ENCODE results near the gene MYO15A.
"Not testable (repeated sequence)": the region's sequence is repeated elsewhere in the genome, so short reads cannot be mapped to it uniquely, and the experiment has no call there.

The MYO15A gene

DNA sequence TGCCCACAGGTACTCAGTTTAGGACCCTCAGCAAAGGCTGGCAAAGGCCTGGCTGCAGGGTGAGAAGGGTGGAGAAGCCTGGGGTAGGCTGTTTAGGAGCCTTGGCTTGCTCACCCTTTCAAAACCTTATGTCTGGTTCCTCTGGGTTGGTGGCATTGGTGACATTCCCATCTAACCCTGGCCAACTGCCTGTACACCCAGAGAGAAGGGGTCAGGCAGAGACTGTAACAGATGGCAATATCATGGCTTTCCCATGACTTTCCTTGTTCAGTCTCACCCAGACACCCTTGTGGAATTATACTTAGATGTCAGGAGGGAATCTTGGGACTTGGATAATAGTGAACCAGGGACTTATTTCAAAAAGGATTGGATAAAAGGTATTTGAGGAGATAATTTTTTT is 98.4 kb downstream of the MYO15A start:
- no peak for DNase-seq

GRCh38 chr17:18208092-18208491 is 99.5 kb downstream of the MYO15A start:
- no peak for DNase-seq

DNA sequence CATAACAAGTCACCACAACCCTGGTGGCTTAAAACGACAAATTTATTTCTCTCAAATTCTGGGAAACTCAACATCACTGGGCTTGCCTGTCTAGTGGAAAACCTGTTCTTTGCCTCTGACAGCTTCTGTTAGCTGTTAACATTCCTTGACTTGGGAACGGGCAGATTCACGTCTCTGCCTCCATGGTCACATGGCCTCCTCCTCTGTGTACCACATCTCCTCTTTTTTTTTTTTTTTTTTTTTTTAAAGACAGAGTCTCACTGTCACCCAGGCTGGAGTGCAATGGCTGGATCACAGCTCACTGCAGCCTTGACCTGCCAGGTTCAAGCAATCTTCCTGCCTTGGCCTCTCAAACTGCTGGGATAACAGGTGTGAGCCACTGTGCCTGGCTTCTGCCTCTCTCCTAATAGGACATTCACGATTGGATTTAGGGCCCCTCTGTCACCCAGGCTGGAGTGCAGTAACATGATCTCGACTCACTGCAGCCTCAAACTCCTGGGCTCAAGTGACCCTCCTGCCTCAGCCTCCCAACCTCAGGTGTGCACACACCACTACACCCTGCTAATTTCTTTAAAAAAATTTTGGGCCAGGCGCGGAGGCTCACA is 105.2 kb downstream of the MYO15A start:
- DNase-seq, result no peak

DNA sequence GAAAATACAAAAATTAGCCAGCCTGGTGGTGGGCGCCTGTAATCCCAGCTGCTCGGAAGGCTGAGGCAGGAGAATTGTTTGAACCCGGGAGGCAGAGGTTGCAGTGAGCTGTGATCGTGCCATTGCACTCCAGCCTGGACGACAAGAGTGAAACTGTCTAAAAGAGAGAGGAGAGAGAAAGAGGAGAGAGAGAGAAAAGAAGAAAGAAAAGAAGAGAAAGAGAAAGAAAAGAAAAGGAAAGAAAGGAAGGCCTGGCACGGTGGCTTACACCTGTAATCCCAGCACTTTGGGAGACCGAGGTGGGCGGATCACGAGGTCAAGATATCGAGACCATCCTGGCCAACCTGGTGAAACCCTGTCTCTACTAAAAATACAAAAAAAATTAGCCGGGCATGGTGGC is 108.3 kb downstream of the MYO15A start:
- DNase-seq, result not testable (repeated sequence)

DNA sequence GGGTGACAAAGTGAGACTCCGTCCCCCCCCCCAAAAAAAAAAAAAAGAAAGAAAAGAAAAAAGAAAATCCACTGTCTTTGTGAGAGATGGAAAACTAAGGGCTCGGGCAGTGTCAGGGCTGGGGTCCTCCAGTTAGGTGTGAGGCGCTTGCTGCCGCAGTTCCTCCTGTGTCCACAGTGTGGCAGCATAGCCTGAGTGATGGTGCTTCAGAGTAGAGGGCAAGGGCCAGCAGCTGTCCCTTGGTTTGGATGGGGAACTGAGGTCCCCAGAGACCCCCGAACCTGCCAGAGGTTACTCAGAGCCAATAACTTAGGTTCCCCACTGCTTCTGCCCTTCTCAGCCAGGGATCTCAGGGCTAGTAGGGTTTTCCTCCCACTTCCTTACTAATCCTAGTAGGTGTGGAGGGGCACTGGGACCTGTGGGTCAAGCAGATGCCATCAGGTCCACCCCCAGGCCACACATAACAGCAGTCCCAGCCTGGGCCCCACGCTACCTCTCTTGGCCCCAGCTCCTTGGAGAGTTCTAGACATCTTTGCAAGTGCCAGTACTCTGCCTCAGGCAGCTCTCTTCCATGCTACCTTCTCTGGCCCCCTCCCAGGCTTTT is 109.0 kb downstream of the MYO15A start:
- peak in 44 of 56 donors; percentile 12 to 89 (median 48) for DNase-seq

DNA sequence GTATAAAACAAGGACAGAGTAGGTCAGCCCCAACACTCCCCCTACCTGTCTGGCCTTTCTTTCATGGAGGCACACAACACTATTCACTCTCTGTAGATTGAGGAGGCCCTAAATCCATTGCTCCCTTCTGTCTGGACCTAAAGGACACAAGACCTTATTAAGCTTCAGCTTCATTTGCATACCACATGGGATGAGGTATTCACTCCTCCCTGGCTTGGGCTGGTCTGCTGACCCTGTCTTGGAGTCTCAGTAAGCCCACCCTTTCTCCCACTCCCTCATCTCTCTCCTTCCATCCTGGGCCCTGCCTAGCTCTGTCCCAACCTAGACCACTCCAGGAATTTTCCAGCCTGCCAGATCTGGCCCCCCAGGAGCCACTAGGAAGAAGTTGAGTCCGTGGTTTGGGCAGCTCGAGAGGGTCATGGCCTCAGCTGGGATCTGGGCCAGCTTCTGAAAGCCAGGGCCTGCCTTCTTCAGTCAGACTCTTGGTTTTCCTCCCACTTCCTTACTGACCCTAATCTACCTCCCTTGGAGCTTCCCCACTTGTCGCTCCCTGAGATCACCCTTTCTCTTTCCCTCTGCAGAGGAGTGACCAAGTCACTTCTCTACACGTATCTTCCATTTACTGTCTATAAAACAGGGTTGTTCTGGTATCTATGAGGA is 110.3 kb downstream of the MYO15A start:
- DNase-seq, result no peak

- no peak for DNase-seq
Measured at GRCh38 chr17:18224053-18224386, 115.5 kb downstream of the MYO15A start.

DNA sequence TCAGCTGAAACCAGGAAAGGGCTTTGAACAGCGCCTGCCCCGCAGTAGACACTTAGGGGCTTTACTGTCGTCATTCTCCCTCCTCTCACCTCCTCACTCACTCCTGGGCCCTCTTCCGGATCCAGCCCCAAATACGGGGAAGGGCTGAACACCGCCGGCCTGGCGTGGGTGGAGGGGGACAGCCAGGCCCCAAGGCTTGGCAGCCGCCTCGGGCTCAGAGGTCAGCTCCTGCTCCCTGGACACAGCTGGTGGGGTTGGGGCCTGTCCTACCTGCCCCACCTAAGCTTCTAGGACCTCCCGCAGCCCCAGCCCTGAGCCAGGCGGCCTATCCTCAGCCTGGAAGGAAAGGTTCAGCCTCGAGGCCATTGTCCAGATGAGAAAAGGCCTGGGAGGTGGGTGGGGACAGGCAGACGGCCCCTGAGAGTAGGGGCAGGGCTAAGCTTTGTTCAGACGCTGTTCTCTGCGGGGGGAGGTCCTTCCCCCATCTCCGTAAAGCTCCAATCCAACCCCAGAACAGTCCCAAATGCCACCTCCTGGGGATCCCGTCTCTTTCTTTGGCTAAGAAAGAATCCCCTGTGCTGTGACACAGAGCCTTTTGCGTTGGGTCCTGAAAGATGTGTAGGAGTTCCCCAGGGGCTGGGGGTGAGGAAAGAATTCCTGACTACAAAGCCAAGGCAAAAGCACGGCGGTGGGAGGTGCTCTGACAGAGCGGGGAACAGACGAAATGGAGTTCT is 116.0 kb downstream of the MYO15A start:
- DNase-seq, result no peak

DNA sequence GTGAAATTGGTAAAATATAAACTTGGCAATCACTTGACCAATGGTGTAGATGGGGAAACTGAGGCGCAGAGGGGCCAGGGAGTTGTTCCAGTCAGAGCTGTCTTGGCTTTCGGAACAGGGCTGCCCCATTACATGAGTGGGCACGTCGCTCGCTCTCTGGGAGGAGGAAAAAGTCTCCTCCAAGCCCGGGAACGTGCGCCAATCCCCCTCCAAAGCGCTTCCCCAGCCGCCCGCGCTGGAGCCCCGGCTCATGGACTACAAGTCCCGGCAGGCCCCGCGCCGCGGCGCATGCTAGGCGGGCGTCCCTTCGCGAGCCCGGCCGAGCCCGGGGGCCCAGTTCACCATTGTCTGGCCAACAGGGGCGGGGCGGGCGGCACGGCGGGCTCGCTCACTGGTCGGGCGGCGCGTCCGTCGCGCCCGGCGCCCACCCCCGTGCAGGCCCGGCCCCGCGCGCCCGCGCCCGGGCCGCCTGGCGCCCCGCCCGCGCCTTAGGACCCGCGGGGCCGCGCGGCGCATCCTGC is 116.6 kb downstream of the MYO15A start, which contains the start of gene LLGL1:
Gene LLGL1, plus strand, starts transcription at position 515 of the 521 bp plus-strand sequence. CDS start 48 bp downstream, outside the sequence.
- DNase-seq, result peak in 55 of 56 donors; percentile 64 to 98 (median 89)

DNA sequence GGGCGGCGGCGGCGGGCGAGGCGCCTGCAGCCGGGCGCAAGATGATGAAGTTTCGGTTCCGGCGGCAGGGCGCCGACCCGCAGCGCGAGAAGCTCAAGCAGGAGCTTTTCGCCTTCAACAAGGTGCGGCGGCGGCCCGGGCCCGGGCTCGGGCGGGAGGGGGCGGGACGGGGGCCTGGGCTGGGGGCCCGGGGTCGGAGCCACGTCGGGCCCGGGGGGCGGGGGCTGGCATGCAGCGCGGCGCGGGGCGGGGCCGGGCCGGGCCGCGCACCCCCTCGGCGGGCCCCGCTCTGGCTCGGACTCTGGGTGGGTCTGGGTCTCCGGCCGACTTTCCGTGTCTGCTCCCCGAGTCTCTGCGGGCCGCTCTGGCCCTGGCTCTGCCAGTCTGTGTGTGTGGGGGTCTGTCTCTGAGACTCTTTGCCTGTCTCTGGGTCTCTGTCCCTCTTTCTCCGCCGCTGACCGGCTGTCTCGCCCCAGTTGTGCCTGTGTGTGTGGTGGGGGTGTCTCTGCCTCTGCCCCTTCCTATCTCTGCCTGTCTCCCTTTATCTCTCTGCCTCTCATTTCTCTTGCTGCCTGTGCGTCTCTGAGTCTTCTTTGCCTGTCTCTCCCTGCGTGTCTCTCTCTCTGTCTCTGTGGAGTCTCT is 117.2 kb downstream of the MYO15A start:
- DNase-seq, result peak in 9 of 56 donors; percentile 41 to 82 (median 60)

- no peak for DNase-seq
Measured at GRCh38 chr17:18226284-18226945, 117.9 kb downstream of the MYO15A start.

DNA sequence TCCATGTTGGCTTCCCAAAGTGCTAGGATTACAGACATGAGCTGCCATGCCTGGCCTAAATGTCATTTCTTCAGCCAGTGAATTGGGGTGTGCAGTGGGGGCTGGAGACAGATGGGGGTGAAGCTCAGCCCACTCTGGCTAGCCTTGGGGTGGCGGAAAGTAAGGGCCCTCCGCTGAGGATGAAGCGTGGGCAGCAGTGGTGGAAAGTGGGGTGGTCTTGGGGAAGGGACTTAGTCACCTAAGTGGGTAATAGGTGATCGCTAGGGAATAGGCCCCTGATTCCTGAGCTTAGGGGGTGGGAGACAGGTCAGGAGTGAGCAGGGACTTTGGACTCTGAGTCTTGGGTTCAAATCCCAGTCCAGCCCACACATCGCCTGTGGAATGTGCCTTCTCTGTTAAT is 119.1 kb downstream of the MYO15A start:
- no peak for DNase-seq

DNA sequence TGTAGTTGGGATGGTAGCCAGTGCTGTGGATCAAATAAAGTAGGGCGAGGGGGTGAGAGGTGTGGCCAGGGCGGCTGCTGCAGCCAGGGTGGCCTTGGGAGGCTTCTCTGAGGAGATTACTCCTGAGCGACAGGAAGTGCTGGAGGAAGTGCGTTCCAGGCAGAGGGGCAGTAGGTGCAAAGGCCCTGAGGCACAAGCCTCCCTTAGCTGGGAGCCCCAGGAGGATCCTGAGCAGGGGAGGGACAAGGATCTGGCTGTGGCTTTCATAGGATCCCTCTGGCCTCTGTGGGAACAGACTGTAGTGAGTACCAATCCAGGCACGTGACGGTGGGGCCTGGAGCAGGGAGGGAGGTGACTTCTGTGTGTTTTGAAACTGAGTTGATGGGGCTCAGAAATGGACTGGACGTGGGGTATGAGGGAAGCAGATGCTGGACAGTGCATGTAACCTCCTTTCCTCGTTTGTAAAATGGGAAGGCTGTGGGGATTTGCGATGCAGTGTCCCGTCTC is 119.7 kb downstream of the MYO15A start:
- peak in 1 of 56 donors; percentile 8 for DNase-seq

- no peak for DNase-seq
Measured at GRCh38 chr17:18229254-18229653, 120.7 kb downstream of the MYO15A start.

Measured in amygdala (tissue), 56 donors.